Pulmonary artery endothelial cell (primary cell): Measurements from ENCODE around the gene HIVEP2. TPM values are rescaled to one million over a fixed set of nuclear protein-coding genes. Genes with fewer than 3 reads are reported as not detected.

Experiments used
- DNase-seq: peaks from one replicate; pipeline ENCODE4 v3.0.0-alpha.2; 2011; ENCODE audit warnings: low read depth, low spot score
- total RNA-seq: library from RNA; depleted of rRNA; stranded (reverse); fragments of >200 nt; gene quantifications from 2 replicates; pipeline ENCODE4 v1.2.3, GENCODE V29; 2014

The HIVEP2 gene
- total RNA-seq, 1 donor from 2014 or later, result 3.6 TPM

DNA sequence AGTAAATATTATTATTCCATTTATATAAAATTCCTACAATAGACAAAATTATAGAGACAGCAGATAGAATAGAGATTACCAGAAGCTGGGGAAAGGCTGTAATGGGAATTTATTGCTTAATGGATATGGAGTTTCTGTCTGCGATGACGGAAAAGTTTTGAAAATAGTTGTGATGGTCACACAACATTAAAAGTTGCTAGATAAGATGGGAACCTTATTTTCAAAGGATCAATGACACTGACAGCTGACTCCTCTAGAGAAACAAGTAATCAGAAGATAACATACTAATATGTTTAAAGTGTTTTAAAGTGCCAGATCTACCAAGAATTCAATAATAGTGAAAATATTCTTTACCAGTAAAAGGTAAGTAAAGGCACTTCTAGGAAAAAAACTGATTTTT, 236.3 kb downstream of the HIVEP2 start:
- DNase-seq, result no peak

DNA sequence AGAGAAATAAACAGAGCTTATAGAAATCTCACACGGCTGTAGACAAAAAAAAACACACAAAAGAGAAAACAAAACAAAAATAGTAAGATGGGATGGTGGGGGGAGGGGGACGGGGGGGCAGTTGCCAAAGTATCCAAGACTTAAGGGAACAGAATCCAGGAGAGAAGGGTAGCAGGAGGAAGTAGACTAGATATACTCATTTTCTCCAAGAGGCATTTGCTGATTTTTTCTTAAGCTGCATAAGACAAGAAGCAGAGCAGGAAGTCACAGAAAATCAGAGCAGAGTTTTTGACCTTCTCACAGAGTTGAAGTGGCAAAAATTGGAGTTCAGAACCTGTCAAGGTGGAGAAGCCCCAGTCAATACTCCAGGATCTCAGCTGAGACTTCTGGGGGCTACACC, 237.7 kb downstream of the HIVEP2 start:
- DNase-seq, result no peak

GRCh38 chr6:142706210-142706609, 238.8 kb downstream of the HIVEP2 start:
- no peak for DNase-seq

DNA sequence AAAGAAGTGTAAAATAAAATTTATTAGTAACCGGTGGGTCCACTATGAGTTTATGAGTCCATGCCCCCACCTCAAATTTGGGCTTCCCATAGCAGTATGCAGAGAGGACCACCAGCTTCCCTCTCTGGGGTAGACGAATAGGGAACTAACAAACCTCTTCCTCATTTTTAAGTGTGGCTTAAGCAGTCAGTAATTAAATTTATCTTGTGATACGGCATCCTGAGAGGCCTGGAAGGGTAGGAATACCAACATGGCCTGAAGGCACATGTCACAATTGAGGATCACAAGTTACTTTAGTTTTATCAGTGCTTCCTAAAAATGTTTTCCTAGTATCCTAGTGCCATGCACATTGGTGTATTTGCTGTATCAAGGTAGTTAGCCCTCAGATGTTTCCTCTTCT, 239.9 kb downstream of the HIVEP2 start:
- no peak for DNase-seq

DNA sequence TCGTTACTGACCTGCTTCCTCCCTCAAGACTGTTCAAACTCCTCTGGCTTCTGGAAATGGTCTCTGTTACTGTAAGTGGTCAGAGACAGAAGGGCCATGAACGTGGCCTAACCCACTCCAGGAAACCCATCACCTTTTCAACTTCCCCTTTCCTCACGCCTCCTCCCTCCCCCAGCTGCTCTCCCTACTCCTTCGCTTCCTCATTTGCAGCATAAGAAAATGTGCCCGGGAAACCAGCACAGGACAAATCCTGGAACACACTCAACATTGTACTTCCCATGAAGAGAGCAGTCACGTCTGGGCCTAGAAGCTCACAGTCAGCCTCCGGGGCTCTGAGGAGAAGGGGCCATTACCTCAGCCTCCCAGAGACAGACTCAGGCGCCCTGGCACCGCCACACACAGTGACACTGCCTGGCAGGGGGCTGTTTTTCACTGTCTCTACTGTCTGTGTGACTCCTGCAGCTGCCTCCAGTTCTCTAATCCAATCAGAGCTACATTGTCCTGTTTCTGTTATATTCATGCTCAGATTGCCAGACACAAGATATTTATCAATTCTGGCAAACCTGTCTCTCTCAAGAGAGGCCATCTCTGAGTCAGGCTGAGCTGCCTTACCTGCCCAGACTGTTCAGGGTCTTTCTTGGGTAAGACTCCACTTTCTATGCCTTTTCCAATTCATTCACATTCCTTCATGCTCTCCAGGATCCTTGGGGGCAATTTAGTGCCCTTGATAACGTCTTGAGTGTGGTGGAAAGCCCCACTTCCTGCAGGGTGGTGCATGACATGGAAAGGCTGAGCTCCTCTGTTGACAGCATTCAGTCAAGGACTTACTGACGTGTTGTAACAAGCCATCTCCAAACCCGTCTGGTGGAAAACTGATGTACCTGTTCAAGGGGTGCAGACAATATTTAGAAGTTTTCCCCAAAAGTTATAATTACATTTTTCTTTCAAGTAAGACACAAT, 242.2 kb downstream of the HIVEP2 start:
- no peak for DNase-seq

Other genes starting within 250 kb of the HIVEP2 start
- gene AIG1, start 115.7 kb upstream of the HIVEP2 start, total RNA-seq, result 16.9 and 19.3 TPM in 2 replicates